Activated B cell treated with CpG ODN at 0.5 μM for 24 hours (primary cell): Measurements from ENCODE around the gene LARP4. TPM values are rescaled to one million over a fixed set of nuclear protein-coding genes. Genes with fewer than 3 reads are reported as not detected.

Experiments
- ATAC-seq: fragments of 200-7000 bp; cut with Tn5 transposase; one replicate; pipeline ENCODE4 v1.10.0; 2021; ENCODE audit warnings: low read depth, mild to moderate bottlenecking, moderate library complexity
- CTCF ChIA-PET: fragments of 350-600 bp; sonication (Branson Sonifier 250); formaldehyde crosslinking; loops from one replicate; lab custom pipeline; 2021; ENCODE audit warnings: antibody characterized with exemption; lab: Charles Lee
- POLR2A ChIA-PET: fragments of 350-600 bp; sonication (Branson Sonifier 250); formaldehyde crosslinking; loops from one replicate; lab custom pipeline; 2021; ENCODE audit warnings: antibody characterized with exemption; lab: Charles Lee
- DNase-seq: peaks from one replicate; pipeline ENCODE4 v3.0.0; 2022
- H3K27ac Mint-ChIP-seq: one replicate; pipeline ENCODE4 v1.8.0; 2020; ENCODE audit warnings: mixed read lengths
- H3K27me3 Mint-ChIP-seq: one replicate; pipeline ENCODE4 v1.8.0; 2021; ENCODE audit warnings: mixed read lengths
- H3K36me3 Mint-ChIP-seq: one replicate; pipeline ENCODE4 v1.8.0; 2021; ENCODE audit warnings: low read depth, mixed read lengths
- H3K4me1 Mint-ChIP-seq: one replicate; pipeline ENCODE4 v1.8.0; 2021; ENCODE audit warnings: mixed read lengths
- H3K4me3 Mint-ChIP-seq: one replicate; pipeline ENCODE4 v1.8.0; 2020; ENCODE audit warnings: mild to moderate bottlenecking, mixed read lengths
- H3K9me3 Mint-ChIP-seq: one replicate; pipeline ENCODE4 v1.8.0; 2020; ENCODE audit warnings: mixed read lengths
- intact Hi-C: fragments of 100-400 bp; cut with micrococcal nuclease; formaldehyde crosslinking; loops from one replicate; pipeline ENCODE4 v1.15.1; 2024
- total RNA-seq: library from RNA; stranded (reverse); gene quantifications from 2 replicates; pipeline ENCODE4 v1.2.3, GENCODE V29; 2022
- TF ChIP-seq, protein P1 (sequence below): fragments of 200-600 bp; IDR thresholded peaks from one replicate; pipeline ENCODE4 v1.8.0; 2022; ENCODE audit warnings: antibody characterized with exemption, mild to moderate bottlenecking

The LARP4 gene
- total RNA-seq, 1 donor from 2014 or later = 56.3 TPM

DNA sequence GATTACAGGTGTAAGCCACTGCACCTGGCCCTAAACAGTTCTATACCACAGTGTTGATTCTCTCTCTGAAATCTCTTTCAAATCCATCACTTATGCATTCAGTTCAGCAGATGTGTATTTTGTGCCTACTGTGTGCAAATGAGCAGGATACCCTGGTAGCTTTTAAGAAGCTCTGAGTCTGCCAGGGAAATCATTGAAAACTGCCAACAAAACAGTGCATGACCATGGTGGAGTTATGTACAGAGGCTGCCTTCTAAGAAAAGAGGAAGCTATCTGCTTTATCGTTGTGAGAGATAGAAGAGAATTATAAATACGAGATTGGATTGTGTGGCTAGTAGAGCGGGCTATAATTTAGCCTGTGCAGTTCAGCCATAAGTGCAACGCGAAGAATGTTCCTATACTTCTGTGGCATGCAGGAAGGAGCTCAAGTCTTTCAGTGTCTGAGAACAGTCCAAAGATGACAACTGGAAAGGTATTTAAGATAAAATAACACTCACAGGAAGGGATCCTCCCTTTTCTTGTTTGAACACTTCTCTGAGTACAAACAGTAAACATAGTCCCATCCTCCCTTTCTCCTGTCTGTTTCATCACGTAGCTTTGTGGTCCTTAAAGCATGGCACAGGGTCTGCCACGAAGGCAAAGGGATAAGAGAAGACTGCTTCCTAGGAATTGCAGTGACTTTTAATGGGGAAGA lies 108.4 kb downstream of the LARP4 start:
- peak overlapping the region; percentile 52 for H3K4me3 Mint-ChIP-seq
- DNase-seq (no peak), ATAC-seq (no peak)
- intact Hi-C loops = loop anchor here (5.0 kb wide), 1 partner anchor 33 kb away; no protein-coding TSS in a partner anchor
- TF ChIP-seq, protein P1, sequence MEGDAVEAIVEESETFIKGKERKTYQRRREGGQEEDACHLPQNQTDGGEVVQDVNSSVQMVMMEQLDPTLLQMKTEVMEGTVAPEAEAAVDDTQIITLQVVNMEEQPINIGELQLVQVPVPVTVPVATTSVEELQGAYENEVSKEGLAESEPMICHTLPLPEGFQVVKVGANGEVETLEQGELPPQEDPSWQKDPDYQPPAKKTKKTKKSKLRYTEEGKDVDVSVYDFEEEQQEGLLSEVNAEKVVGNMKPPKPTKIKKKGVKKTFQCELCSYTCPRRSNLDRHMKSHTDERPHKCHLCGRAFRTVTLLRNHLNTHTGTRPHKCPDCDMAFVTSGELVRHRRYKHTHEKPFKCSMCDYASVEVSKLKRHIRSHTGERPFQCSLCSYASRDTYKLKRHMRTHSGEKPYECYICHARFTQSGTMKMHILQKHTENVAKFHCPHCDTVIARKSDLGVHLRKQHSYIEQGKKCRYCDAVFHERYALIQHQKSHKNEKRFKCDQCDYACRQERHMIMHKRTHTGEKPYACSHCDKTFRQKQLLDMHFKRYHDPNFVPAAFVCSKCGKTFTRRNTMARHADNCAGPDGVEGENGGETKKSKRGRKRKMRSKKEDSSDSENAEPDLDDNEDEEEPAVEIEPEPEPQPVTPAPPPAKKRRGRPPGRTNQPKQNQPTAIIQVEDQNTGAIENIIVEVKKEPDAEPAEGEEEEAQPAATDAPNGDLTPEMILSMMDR = no peak
- POLR2A ChIA-PET = interaction anchor here (0.6 to 3.0 kb wide), 9 partner anchors 9 to 574 kb away, joined by 3 to 16 read pairs (median 4); partner anchors contain the start of gene CSRNP2
- H3K27me3 Mint-ChIP-seq = no peaks in the 10 kb centered on the region
- peak overlapping the region; percentile 76 for H3K27ac Mint-ChIP-seq
- peaks cover 7% of the 10 kb centered on the region for H3K36me3 Mint-ChIP-seq
- no peaks in the 10 kb centered on the region for H3K9me3 Mint-ChIP-seq
- peaks cover 84% of the 10 kb centered on the region for H3K4me1 Mint-ChIP-seq
- CTCF ChIA-PET = interaction anchor here (1.3 to 3.2 kb wide), 3 partner anchors 9 to 129 kb away, joined by 4 to 19 read pairs (median 7); no protein-coding TSS in a partner anchor

GRCh38 chr12:50514526-50515276 lies 114.0 kb downstream of the LARP4 start:
- no peaks in the 10 kb centered on the region for H3K36me3 Mint-ChIP-seq
- peak overlapping the region; percentile 90 for H3K27ac Mint-ChIP-seq
- peaks cover 61% of the 10 kb centered on the region for H3K4me1 Mint-ChIP-seq
- no peak for DNase-seq
- peak overlapping the region; percentile 56 for H3K4me3 Mint-ChIP-seq
- ChIA-PET CTCF (interaction anchor here (1.4 to 1.5 kb wide), 2 partner anchors 9 to 123 kb away, joined by 3 to 4 read pairs; no protein-coding TSS in a partner anchor), POLR2A (interaction anchor here (3.3 kb wide), 1 partner anchor 10 kb away, joined by 22 read pairs; the partner anchor contains the start of gene DIP2B)
- peak; percentile 48 for ATAC-seq
- intact Hi-C loops = loop anchor here (10.0 kb wide), 1 partner anchor 810 kb away; the partner anchor contains the start of gene BIN2
- no peaks in the 10 kb centered on the region for H3K9me3 Mint-ChIP-seq
- TF ChIP-seq, protein P1 = no peak
- H3K27me3 Mint-ChIP-seq = no peaks in the 10 kb centered on the region

DNA sequence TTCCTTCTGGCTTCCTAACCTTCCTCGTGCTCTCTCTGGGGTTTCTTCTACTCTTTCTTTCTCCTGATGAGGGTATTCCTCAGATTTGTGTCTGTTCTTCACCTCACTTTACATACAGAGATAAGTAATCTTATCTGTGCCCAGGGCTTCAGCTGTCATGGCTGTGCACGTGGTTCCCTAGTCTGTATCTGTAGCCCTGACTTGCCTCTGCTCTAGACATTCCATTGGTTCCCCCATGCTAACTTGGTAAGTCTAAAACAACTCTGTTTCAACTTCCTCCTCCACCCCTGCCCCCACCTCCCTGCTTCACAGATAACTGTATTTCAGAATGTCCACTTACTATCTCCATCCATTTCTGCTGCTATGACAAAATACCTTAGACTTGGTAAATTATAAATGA lies 114.9 kb downstream of the LARP4 start:
- Mint-ChIP-seq H3K4me3 (peak overlapping the region; percentile 6), H3K9me3 (no peaks in the 10 kb centered on the region), H3K4me1 (peaks cover 53% of the 10 kb centered on the region), H3K27me3 (no peaks in the 10 kb centered on the region), H3K36me3 (no peaks in the 10 kb centered on the region), H3K27ac (peak overlapping the region; percentile 90)
- POLR2A ChIA-PET = interaction anchor here (0.6 to 3.3 kb wide), 4 partner anchors 11 to 126 kb away, joined by 3 to 22 read pairs (median 5); partner anchors contain the start of gene DIP2B
- CTCF ChIA-PET = interaction anchor here (1.4 kb wide), 1 partner anchor 122 kb away, joined by 4 read pairs; no protein-coding TSS in a partner anchor
- TF ChIP-seq, protein P1 = no peak
- DNase-seq (no peak), ATAC-seq (no peak)
- intact Hi-C loops = loop anchor here (10.0 kb wide), 1 partner anchor 809 kb away; the partner anchor contains the start of gene BIN2

DNA sequence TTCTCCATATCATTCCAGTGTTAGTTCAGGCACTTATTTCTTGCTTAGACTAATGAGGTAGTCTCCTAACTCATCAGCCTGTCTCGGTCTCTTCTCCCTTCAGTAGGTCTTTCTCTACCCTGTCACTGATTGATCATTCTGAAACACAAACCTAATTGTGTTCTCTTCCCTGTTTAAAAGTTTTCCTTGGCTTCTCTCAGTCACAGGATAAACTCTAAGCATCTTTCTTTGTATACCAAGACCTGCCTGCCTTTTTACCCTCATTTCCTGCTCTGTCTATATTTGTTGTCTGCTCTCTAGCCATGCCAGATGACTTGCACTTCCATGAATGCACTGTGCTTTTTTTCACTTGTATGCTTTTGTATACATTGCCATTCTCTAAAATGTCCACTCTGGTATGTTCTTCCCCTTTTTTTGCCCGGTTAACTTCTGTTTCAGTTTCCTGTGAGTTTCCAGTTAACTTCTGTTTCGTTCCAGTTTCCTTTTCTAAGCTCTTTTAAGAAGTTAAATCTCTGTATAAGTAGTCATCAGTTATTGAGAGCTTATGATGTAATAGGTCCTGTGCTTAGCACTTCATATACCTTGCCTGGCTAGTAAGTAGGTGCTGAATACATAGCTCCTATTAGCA lies 116.8 kb downstream of the LARP4 start:
- Mint-ChIP-seq H3K4me1 (peaks cover 44% of the 10 kb centered on the region), H3K27ac (no peak overlapping the region), H3K27me3 (no peaks in the 10 kb centered on the region), H3K9me3 (no peaks in the 10 kb centered on the region), H3K4me3 (no peak overlapping the region), H3K36me3 (peaks cover 2% of the 10 kb centered on the region)
- ChIA-PET POLR2A (interaction anchor here (0.6 to 3.7 kb wide), 8 partner anchors 9 to 352 kb away, joined by 3 to 35 read pairs (median 4); partner anchors contain the start of genes ATF1 and DIP2B), CTCF (interaction anchor here (0.7 to 1.5 kb wide), 2 partner anchors 8 to 13 kb away, joined by 4 to 5 read pairs; partner anchors contain the start of gene DIP2B)
- DNase-seq (no peak), ATAC-seq (peak; percentile 75)
- TF ChIP-seq, protein P1 = no peak
- intact Hi-C loops = loop anchor here (1.0 to 10.0 kb wide), 3 partner anchors 12 to 807 kb away; partner anchors contain the start of gene BIN2
